Measurements from ENCODE around the gene TXNRD3.

TXNRD3 gene

GRCh38 chr3:126678693-126679317 lies 23.9 kb upstream of the TXNRD3 start:
- Histone ChIP-seq H3K9me3 (replicated peaks in 1 of 2; ENCODE audit: control insufficient read depth in 2 of 2, insufficient read depth in 1 of 2, low read depth in 1 of 2, low read length in 2 of 2) (no peaks in the 10 kb centered on the region), H3K14ac (ENCODE audit: low read length) (peak overlapping the region; percentile 44)
- WGBS, 2 donors (ENCODE audit: extremely low coverage in 2 of 2, insufficient read length in 2 of 2, insufficient replicate concordance in 1 of 2): no CpG with 5 or more reads among the region's 30 CpGs

GRCh38 chr3:126677862-126678503 lies 23.1 kb upstream of the TXNRD3 start:
- no peak overlapping the region for H3K23ac ChIP-seq (ENCODE audit: low read depth, low read length, poor library complexity)
- no peak overlapping the region for H2BK15ac ChIP-seq (ENCODE audit: low read length)
- H3K4ac ChIP-seq (ENCODE audit: low read length): no peak overlapping the region
- no peak overlapping the region for H2BK120ac ChIP-seq (ENCODE audit: low read depth, low read length)
- no peak overlapping the region for H4K8ac ChIP-seq (ENCODE audit: low read depth, low read length)
- H3K27me3 ChIP-seq (ENCODE audit: control insufficient read depth in 3 of 3, insufficient read depth in 3 of 3, low read depth in 1 of 3, low read length in 3 of 3): peaks cover 0 to 31% (median 10%) of the 10 kb centered on the region in 3 experiments
- WGBS, 2 donors (ENCODE audit: extremely low coverage in 2 of 2, insufficient read length in 2 of 2, insufficient replicate concordance in 1 of 2): no CpG with 5 or more reads among the region's 13 CpGs
- H2AFZ ChIP-seq (ENCODE audit: low read length): no peak overlapping the region
- H2BK5ac ChIP-seq (ENCODE audit: low read length): no peak overlapping the region
- H2AK5ac ChIP-seq (ENCODE audit: low read depth, low read length): no peak overlapping the region
- H2BK12ac ChIP-seq (ENCODE audit: low read length): no peak overlapping the region
- H3K27ac ChIP-seq (replicated peaks; ENCODE audit: low read length): no peak overlapping the region
- H4K91ac ChIP-seq (ENCODE audit: low read depth, low read length, poor library complexity): no peak overlapping the region
- no peak overlapping the region for H3K18ac ChIP-seq (ENCODE audit: low read length)
- H3K36me3 ChIP-seq (replicated peaks in 1 of 2; ENCODE audit: control insufficient read depth in 2 of 2, insufficient read depth in 2 of 2, low read length in 2 of 2): no peaks in the 10 kb centered on the region
- DNase-seq (ENCODE audit: low spot score): no peak
- H3K4me1 ChIP-seq (ENCODE audit: control insufficient read depth in 2 of 2, insufficient read depth in 1 of 2, low read depth in 1 of 2, low read length in 2 of 2): peaks cover 7 to 23% of the 10 kb centered on the region in 2 donors
- no peak overlapping the region for H3K14ac ChIP-seq (ENCODE audit: low read length)
- no peaks in the 10 kb centered on the region for H3K79me1 ChIP-seq (ENCODE audit: low read depth, low read length)
- no peaks in the 10 kb centered on the region for H3K9me3 ChIP-seq (replicated peaks in 1 of 2; ENCODE audit: control insufficient read depth in 2 of 2, insufficient read depth in 1 of 2, low read depth in 1 of 2, low read length in 2 of 2)
- no peak overlapping the region for H3K4me3 ChIP-seq (ENCODE audit: low read length in 2 of 2)
- no peak overlapping the region for H3K4me2 ChIP-seq (ENCODE audit: insufficient read depth, low read length, poor library complexity, severe bottlenecking)
- H3K9ac ChIP-seq (ENCODE audit: low read depth, low read length, poor library complexity): no peak overlapping the region

More at GRCh38 chr3:126678693-126679317, 23.9 kb upstream of the TXNRD3 start:
- Histone ChIP-seq H2BK15ac (ENCODE audit: low read length) (peak overlapping the region; percentile 95), H3K4ac (ENCODE audit: low read length) (no peak overlapping the region), H2AK5ac (ENCODE audit: low read depth, low read length) (peak overlapping the region; percentile 82), H3K27me3 (ENCODE audit: control insufficient read depth in 3 of 3, insufficient read depth in 3 of 3, low read depth in 1 of 3, low read length in 3 of 3) (peaks cover 0 to 31% (median 10%) of the 10 kb centered on the region in 3 experiments), H3K4me1 (ENCODE audit: control insufficient read depth in 2 of 2, insufficient read depth in 1 of 2, low read depth in 1 of 2, low read length in 2 of 2) (peaks cover 12 to 30% of the 10 kb centered on the region in 2 donors), H3K79me1 (ENCODE audit: low read depth, low read length) (no peaks in the 10 kb centered on the region), H4K8ac (ENCODE audit: low read depth, low read length) (no peak overlapping the region), H3K27ac (replicated peaks; ENCODE audit: low read length) (no peak overlapping the region), H2AFZ (ENCODE audit: low read length) (peak overlapping the region; percentile 92), H3K9ac (ENCODE audit: low read depth, low read length, poor library complexity) (no peak overlapping the region), H3K23ac (ENCODE audit: low read depth, low read length, poor library complexity) (no peak overlapping the region), H2BK5ac (ENCODE audit: low read length) (no peak overlapping the region), H4K91ac (ENCODE audit: low read depth, low read length, poor library complexity) (no peak overlapping the region), H3K4me3 (ENCODE audit: low read length in 2 of 2) (no peak overlapping the region), H3K36me3 (replicated peaks in 1 of 2; ENCODE audit: control insufficient read depth in 2 of 2, insufficient read depth in 2 of 2, low read length in 2 of 2) (no peaks in the 10 kb centered on the region), H3K18ac (ENCODE audit: low read length) (peak overlapping the region; percentile 76), H2BK12ac (ENCODE audit: low read length) (peak overlapping the region; percentile 80), H3K4me2 (ENCODE audit: insufficient read depth, low read length, poor library complexity, severe bottlenecking) (no peak overlapping the region), H2BK120ac (ENCODE audit: low read depth, low read length) (peak overlapping the region; percentile 65)
- DNase-seq (ENCODE audit: low spot score): no peak

- no peak overlapping the region for H4K8ac ChIP-seq (ENCODE audit: low read depth, low read length)
- peaks cover 0 to 31% (median 10%) of the 10 kb centered on the region in 3 experiments for H3K27me3 ChIP-seq (ENCODE audit: control insufficient read depth in 3 of 3, insufficient read depth in 3 of 3, low read depth in 1 of 3, low read length in 3 of 3)
- H2AFZ ChIP-seq (ENCODE audit: low read length): no peak overlapping the region
- no peak overlapping the region for H2BK12ac ChIP-seq (ENCODE audit: low read length)
- H3K27ac ChIP-seq (replicated peaks; ENCODE audit: low read length): no peak overlapping the region
- H3K14ac ChIP-seq (ENCODE audit: low read length): no peak overlapping the region
- H3K36me3 ChIP-seq (replicated peaks in 1 of 2; ENCODE audit: control insufficient read depth in 2 of 2, insufficient read depth in 2 of 2, low read length in 2 of 2): no peaks in the 10 kb centered on the region
- no peak for DNase-seq (ENCODE audit: low spot score)
- no peak overlapping the region for H3K4ac ChIP-seq (ENCODE audit: low read length)
- H2BK5ac ChIP-seq (ENCODE audit: low read length): no peak overlapping the region
- H3K23ac ChIP-seq (ENCODE audit: low read depth, low read length, poor library complexity): peak overlapping the region; percentile 56
- H3K4me2 ChIP-seq (ENCODE audit: insufficient read depth, low read length, poor library complexity, severe bottlenecking): no peak overlapping the region
- H2BK15ac ChIP-seq (ENCODE audit: low read length): no peak overlapping the region
- no peak overlapping the region for H2AK5ac ChIP-seq (ENCODE audit: low read depth, low read length)
- H3K9me3 ChIP-seq (replicated peaks in 1 of 2; ENCODE audit: control insufficient read depth in 2 of 2, insufficient read depth in 1 of 2, low read depth in 1 of 2, low read length in 2 of 2): no peaks in the 10 kb centered on the region
- no peak overlapping the region for H3K18ac ChIP-seq (ENCODE audit: low read length)
- H3K4me3 ChIP-seq (ENCODE audit: low read length in 2 of 2): no peak overlapping the region
- peaks cover 7 to 18% of the 10 kb centered on the region in 2 donors for H3K4me1 ChIP-seq (ENCODE audit: control insufficient read depth in 2 of 2, insufficient read depth in 1 of 2, low read depth in 1 of 2, low read length in 2 of 2)
- no peak overlapping the region for H4K91ac ChIP-seq (ENCODE audit: low read depth, low read length, poor library complexity)
- WGBS, 2 donors (ENCODE audit: extremely low coverage in 2 of 2, insufficient read length in 2 of 2, insufficient replicate concordance in 1 of 2): no CpG with 5 or more reads among the region's 7 CpGs
- H3K79me1 ChIP-seq (ENCODE audit: low read depth, low read length): no peaks in the 10 kb centered on the region
- no peak overlapping the region for H2BK120ac ChIP-seq (ENCODE audit: low read depth, low read length)
- no peak overlapping the region for H3K9ac ChIP-seq (ENCODE audit: low read depth, low read length, poor library complexity)
Measured at GRCh38 chr3:126676919-126677705, 22.2 kb upstream of the TXNRD3 start.

GRCh38 chr3:126672741-126673140 lies 17.8 kb upstream of the TXNRD3 start:
- Histone ChIP-seq H2BK12ac (ENCODE audit: low read length) (no peak overlapping the region), H2BK5ac (ENCODE audit: low read length) (no peak overlapping the region), H3K14ac (ENCODE audit: low read length) (no peak overlapping the region)

More at GRCh38 chr3:126672741-126673140, 17.8 kb upstream of the TXNRD3 start:
- no peaks in the 10 kb centered on the region for H3K79me1 ChIP-seq (ENCODE audit: low read depth, low read length)
- H4K91ac ChIP-seq (ENCODE audit: low read depth, low read length, poor library complexity): no peak overlapping the region
- no peak overlapping the region for H3K4me3 ChIP-seq (ENCODE audit: low read length in 2 of 2)
- DNase-seq (ENCODE audit: low spot score): no peak
- H3K18ac ChIP-seq (ENCODE audit: low read length): no peak overlapping the region
- no CpG with 5 or more reads among the region's 6 CpGs for WGBS, 2 donors (ENCODE audit: extremely low coverage in 2 of 2, insufficient read length in 2 of 2, insufficient replicate concordance in 1 of 2)
- H3K4ac ChIP-seq (ENCODE audit: low read length): no peak overlapping the region
- peaks cover 0 to 22% (median 2%) of the 10 kb centered on the region in 3 experiments for H3K27me3 ChIP-seq (ENCODE audit: control insufficient read depth in 3 of 3, insufficient read depth in 3 of 3, low read depth in 1 of 3, low read length in 3 of 3)
- no peak overlapping the region for H2BK120ac ChIP-seq (ENCODE audit: low read depth, low read length)
- peaks cover 0 to 4% of the 10 kb centered on the region in 2 donors for H3K4me1 ChIP-seq (ENCODE audit: control insufficient read depth in 2 of 2, insufficient read depth in 1 of 2, low read depth in 1 of 2, low read length in 2 of 2)
- H3K27ac ChIP-seq (replicated peaks; ENCODE audit: low read length): no peak overlapping the region
- H3K9me3 ChIP-seq (replicated peaks in 1 of 2; ENCODE audit: control insufficient read depth in 2 of 2, insufficient read depth in 1 of 2, low read depth in 1 of 2, low read length in 2 of 2): no peaks in the 10 kb centered on the region
- H2BK15ac ChIP-seq (ENCODE audit: low read length): no peak overlapping the region
- H2AK5ac ChIP-seq (ENCODE audit: low read depth, low read length): no peak overlapping the region
- no peak overlapping the region for H2AFZ ChIP-seq (ENCODE audit: low read length)
- no peak overlapping the region for H3K9ac ChIP-seq (ENCODE audit: low read depth, low read length, poor library complexity)
- no peak overlapping the region for H3K23ac ChIP-seq (ENCODE audit: low read depth, low read length, poor library complexity)
- H3K36me3 ChIP-seq (replicated peaks in 1 of 2; ENCODE audit: control insufficient read depth in 2 of 2, insufficient read depth in 2 of 2, low read length in 2 of 2): no peaks in the 10 kb centered on the region
- H4K8ac ChIP-seq (ENCODE audit: low read depth, low read length): no peak overlapping the region
- H3K4me2 ChIP-seq (ENCODE audit: insufficient read depth, low read length, poor library complexity, severe bottlenecking): no peak overlapping the region
